ENCODE measurements around the gene BTBD2. TPM values are rescaled to one million over a fixed set of nuclear protein-coding genes. Genes with fewer than 3 reads are reported as not detected.

Gene BTBD2
- total RNA-seq, 1 experiment from 2014 or later: 81.0 TPM

DNA sequence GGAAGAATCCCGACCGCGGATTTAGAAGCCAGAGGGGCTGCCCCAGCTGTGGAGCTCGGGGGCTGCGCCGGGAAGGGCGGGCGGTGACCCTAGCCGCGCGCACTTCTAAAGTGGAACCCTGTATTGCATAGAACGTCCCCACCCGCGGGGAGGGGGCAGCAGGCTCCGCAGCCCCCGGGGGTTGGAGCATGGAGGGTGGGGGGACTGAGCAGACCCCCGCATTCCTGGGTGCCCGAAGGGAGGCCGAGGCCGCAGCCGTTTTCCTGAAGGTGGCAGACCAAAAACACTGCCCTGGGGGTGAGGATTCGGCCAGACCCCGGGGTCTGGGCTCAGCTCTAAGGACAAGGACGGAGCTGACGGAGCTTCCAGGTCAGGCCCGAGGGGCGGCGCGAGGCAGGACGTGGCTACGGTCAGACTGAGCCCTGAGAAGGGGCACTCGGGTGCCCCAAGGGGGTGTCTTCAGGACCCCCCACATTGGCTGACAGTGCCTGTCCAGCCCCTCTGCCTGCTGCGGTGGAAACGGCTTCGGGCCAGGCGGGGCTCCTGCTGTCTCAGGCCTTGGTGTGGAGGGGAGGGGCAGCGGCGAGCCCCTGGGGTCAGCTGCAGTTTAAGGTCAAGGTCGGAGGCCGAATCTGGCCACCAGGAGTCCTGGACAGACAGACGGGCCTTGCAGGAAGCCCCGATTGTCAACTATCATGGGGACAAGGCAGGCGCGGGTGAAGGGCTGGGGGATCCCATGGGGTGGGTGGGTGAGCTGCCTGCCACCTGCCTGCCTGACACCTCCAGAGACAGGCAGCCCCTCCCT is 23.0 kb upstream of the BTBD2 start:
- no peaks in the 10 kb centered on the region for H3K9me3 ChIP-seq (ENCODE audit: insufficient read depth, low read depth)
- H3K27ac ChIP-seq: no peak overlapping the region
- no peaks in the 10 kb centered on the region for H4K20me1 ChIP-seq (ENCODE audit: insufficient read depth)
- peaks cover 11% of the 10 kb centered on the region; the same call in 1 of the 2 replicates for H3F3A ChIP-seq (ENCODE audit: insufficient read depth, low read depth)
- DNase-seq: no peak
- no TSS peak for BruUV-seq (replicated peaks)
- peaks cover 4% of the 10 kb centered on the region; the same call in 1 of the 2 replicates for H3K4me1 ChIP-seq (replicated peaks; ENCODE audit: insufficient read depth)
- no peak overlapping the region for H2AFZ ChIP-seq
- TF ChIP-seq EZH2 (IDR thresholded peaks at IDR 0.05; ENCODE audit: low read depth): no peak
- TF ChIP-seq, protein P1, sequence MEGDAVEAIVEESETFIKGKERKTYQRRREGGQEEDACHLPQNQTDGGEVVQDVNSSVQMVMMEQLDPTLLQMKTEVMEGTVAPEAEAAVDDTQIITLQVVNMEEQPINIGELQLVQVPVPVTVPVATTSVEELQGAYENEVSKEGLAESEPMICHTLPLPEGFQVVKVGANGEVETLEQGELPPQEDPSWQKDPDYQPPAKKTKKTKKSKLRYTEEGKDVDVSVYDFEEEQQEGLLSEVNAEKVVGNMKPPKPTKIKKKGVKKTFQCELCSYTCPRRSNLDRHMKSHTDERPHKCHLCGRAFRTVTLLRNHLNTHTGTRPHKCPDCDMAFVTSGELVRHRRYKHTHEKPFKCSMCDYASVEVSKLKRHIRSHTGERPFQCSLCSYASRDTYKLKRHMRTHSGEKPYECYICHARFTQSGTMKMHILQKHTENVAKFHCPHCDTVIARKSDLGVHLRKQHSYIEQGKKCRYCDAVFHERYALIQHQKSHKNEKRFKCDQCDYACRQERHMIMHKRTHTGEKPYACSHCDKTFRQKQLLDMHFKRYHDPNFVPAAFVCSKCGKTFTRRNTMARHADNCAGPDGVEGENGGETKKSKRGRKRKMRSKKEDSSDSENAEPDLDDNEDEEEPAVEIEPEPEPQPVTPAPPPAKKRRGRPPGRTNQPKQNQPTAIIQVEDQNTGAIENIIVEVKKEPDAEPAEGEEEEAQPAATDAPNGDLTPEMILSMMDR (conservative IDR thresholded peaks at IDR 0.05): no peak
- intact Hi-C loops (cut with micrococcal nuclease; ENCODE audit: unreplicated experiment): no loop called here
- POLR2A ChIA-PET (ENCODE audit: unreplicated experiment): no interaction called here
- CTCF ChIA-PET: no interaction called here
- no peak overlapping the region for H3K4me2 ChIP-seq
- H3K27me3 ChIP-seq (ENCODE audit: insufficient read depth, low read depth): no peaks in the 10 kb centered on the region
- H3K36me3 ChIP-seq (ENCODE audit: low read depth): no peaks in the 10 kb centered on the region
- H3K4me3 ChIP-seq: no peak overlapping the region
- H3K79me2 ChIP-seq (ENCODE audit: low read depth): no peaks in the 10 kb centered on the region
- H3K9me2 ChIP-seq (ENCODE audit: insufficient read depth): no peaks in the 10 kb centered on the region

DNA sequence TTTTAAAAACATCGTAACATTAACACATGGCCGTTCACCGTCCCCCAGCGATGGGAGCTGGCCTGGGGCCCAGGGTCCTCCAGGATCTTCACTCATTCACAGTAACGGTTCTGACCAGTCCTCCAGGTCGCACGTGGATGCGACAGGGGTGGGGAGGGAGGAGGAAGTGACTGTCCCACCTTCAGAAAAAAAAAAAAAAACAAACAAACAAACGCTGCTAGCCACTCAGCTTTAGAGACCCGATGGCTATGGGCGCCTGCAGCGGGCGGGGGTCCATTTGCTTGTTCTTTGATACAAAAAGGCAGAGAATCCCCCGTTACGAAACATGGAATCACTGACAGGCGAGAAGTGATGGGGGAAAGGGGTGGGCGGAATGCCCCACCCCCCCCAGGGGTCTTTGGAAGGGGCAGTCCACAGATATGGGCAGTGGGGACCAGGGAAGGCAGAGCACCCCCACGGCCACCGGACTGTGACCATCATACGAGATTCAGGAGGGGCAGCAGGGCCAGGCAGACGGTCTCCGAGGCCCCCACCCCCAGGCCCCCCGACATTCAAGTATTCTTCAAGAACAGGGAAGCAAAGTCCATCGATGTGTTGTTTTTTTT is 22.2 kb upstream of the BTBD2 start:
- DNase-seq: no peak
- Histone ChIP-seq H2AFZ (no peak overlapping the region), H3K9me3 (ENCODE audit: insufficient read depth, low read depth) (no peaks in the 10 kb centered on the region), H3K36me3 (ENCODE audit: low read depth) (no peaks in the 10 kb centered on the region), H3K4me3 (no peak overlapping the region), H3K79me2 (ENCODE audit: low read depth) (no peaks in the 10 kb centered on the region), H3F3A (ENCODE audit: insufficient read depth, low read depth) (peaks cover 11% of the 10 kb centered on the region; the same call in 1 of the 2 replicates), H3K4me2 (no peak overlapping the region), H3K4me1 (replicated peaks; ENCODE audit: insufficient read depth) (peaks cover 7% of the 10 kb centered on the region), H3K27me3 (ENCODE audit: insufficient read depth, low read depth) (no peaks in the 10 kb centered on the region), H3K9me2 (ENCODE audit: insufficient read depth) (no peaks in the 10 kb centered on the region), H3K27ac (no peak overlapping the region), H4K20me1 (ENCODE audit: insufficient read depth) (no peaks in the 10 kb centered on the region)
- ChIA-PET POLR2A (ENCODE audit: unreplicated experiment) (no interaction called here), CTCF (no interaction called here)
- BruUV-seq (replicated peaks): TSS peak; percentile 30
- TF ChIP-seq EZH2 (IDR thresholded peaks at IDR 0.05; ENCODE audit: low read depth): no peak
- TF ChIP-seq, protein P1 (conservative IDR thresholded peaks at IDR 0.05): no peak
- intact Hi-C loops (cut with micrococcal nuclease; ENCODE audit: unreplicated experiment): no loop called here

DNA sequence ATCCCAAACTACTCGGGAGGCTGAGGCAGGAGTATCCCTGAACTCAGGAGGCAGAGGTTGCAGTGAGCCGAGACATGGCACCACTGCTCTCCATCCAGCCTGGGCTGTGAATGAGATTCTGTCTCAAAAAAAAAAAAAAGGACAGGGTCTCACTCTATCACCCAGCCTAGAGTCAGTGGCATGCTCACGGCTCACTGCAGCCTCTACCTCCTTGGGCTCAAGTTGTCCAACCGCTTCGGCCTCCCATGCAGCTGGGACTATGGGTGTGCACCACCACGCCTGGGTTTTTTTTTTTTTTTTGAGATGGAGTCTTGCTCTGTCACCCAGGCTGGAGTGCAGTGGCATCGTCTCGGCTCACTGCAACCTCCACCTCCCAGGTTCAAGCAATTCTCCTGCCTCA is 20.9 kb upstream of the BTBD2 start:
- no peak overlapping the region for H3K4me3 ChIP-seq
- BruUV-seq (replicated peaks): no TSS peak
- no peaks in the 10 kb centered on the region for H3K79me2 ChIP-seq (ENCODE audit: low read depth)
- H3K27ac ChIP-seq: no peak overlapping the region
- ChIA-PET CTCF (interaction anchor here (0.6 kb wide), 1 partner anchor 25 kb away, joined by 4 read pairs; no protein-coding TSS in a partner anchor), POLR2A (ENCODE audit: unreplicated experiment) (no interaction called here)
- intact Hi-C loops (cut with micrococcal nuclease; ENCODE audit: unreplicated experiment): no loop called here
- H3K9me2 ChIP-seq (ENCODE audit: insufficient read depth): no peaks in the 10 kb centered on the region
- no peak overlapping the region for H2AFZ ChIP-seq
- H3F3A ChIP-seq (ENCODE audit: insufficient read depth, low read depth): peaks cover 18% of the 10 kb centered on the region; the same call in 1 of the 2 replicates
- no peaks in the 10 kb centered on the region for H3K9me3 ChIP-seq (ENCODE audit: insufficient read depth, low read depth)
- H3K4me2 ChIP-seq: no peak overlapping the region
- no peaks in the 10 kb centered on the region for H4K20me1 ChIP-seq (ENCODE audit: insufficient read depth)
- no peaks in the 10 kb centered on the region for H3K27me3 ChIP-seq (ENCODE audit: insufficient read depth, low read depth)
- no peak for DNase-seq
- TF ChIP-seq, protein P1 (conservative IDR thresholded peaks at IDR 0.05): no peak
- TF ChIP-seq EZH2 (IDR thresholded peaks at IDR 0.05; ENCODE audit: low read depth): no peak
- peaks cover 18% of the 10 kb centered on the region for H3K4me1 ChIP-seq (replicated peaks; ENCODE audit: insufficient read depth)
- H3K36me3 ChIP-seq (ENCODE audit: low read depth): no peaks in the 10 kb centered on the region
